GM12878 (cell line): ENCODE measurements around the gene LINGO1. TPM values are rescaled to one million over a fixed set of nuclear protein-coding genes. Genes with fewer than 3 reads are reported as not detected.

Experiments
- ATAC-seq: fragments of 200-7000 bp; cut with Tn5 transposase; 3 replicates; pipeline ENCODE4 v1.9.1; 2020; ENCODE audit warnings: mild to moderate bottlenecking, moderate library complexity
- BruUV-seq: library from RNA; stranded (reverse); fragments of 400-500 nt; replicated peaks from 2 replicates; lab custom pipeline; 2021; lab: Mats Ljungman, UMichigan
- CTCF ChIA-PET: fragments of 300-600 bp; sonication (Branson Sonifier 250); formaldehyde crosslinking; extraction: SDS; loops from one replicate; lab custom pipeline; 2021; ENCODE audit warnings: inconsistent platforms; lab: Yijun Ruan, JAX
- POLR2A ChIA-PET: fragments of 350-600 bp; formaldehyde crosslinking; extraction: SDS; loops from one replicate; lab custom pipeline; 2021; ENCODE audit warnings: inconsistent platforms; lab: Charles Lee
- RAD21 ChIA-PET: fragments of 300-600 bp; sonication (Branson Sonifier 250); formaldehyde crosslinking; loops from one replicate; lab custom pipeline; 2023; ENCODE audit warnings: antibody characterized with exemption; ENCODE audit not compliant: unreplicated experiment; lab: Charles Lee
- SMC1A ChIA-PET: fragments of 300-600 bp; sonication (Branson Sonifier 250); formaldehyde crosslinking; loops from one replicate; lab custom pipeline; 2023; ENCODE audit not compliant: unreplicated experiment, uncharacterized antibody; lab: Charles Lee
- DNase-seq: peaks from one replicate; pipeline ENCODE4 v3.0.0-alpha.2; 2011; ENCODE audit warnings: low read depth, low spot score
- FAIRE-seq: peaks from 3 replicates; lab custom pipeline; 2011; peaks lifted over from hg19 to GRCh38; lab: Jason Lieb, UNC
- H2AFZ ChIP-seq: 2 replicates; pipeline ENCODE4 v1.6.0; 2011; ENCODE audit warnings: low read depth, low read length, control low read depth; ENCODE audit not compliant: control insufficient read depth
- H3K27ac ChIP-seq: 2 replicates; pipeline ENCODE4 v1.5.1; 2011; ENCODE audit warnings: control low read depth; ENCODE audit not compliant: control insufficient read depth, insufficient read depth
- H3K27me3 ChIP-seq, 2 experiments: replicated peaks in 1 of 2; 2 replicates each; pipeline versions ENCODE4 v1.6.0 to v1.6.1; 2011; ENCODE audit warnings: low read length in 1 of 2; ENCODE audit not compliant: control insufficient read depth in 2 of 2, insufficient read depth in 2 of 2
- H3K36me3 ChIP-seq, 2 experiments: 2 replicates each; pipeline ENCODE4 v1.5.1; 2011; ENCODE audit warnings: low read length in 1 of 2; ENCODE audit not compliant: control insufficient read depth in 2 of 2, insufficient read depth in 2 of 2
- H3K4me1 ChIP-seq: 2 replicates; pipeline ENCODE4 v1.6.1; 2011; ENCODE audit warnings: mild to moderate bottlenecking, low read length, moderate library complexity, mixed read lengths; ENCODE audit not compliant: control insufficient read depth, insufficient read depth
- H3K4me2 ChIP-seq: 2 replicates; pipeline ENCODE4 v1.6.0; 2011; ENCODE audit warnings: control low read depth; ENCODE audit not compliant: control insufficient read depth, insufficient read depth
- H3K4me3 ChIP-seq: fragments of 200-600 bp; sonication (generic); 2 replicates; pipeline ENCODE4 v1.5.1; 2016
- H3K79me2 ChIP-seq: 2 replicates; pipeline ENCODE4 v1.6.0; 2011; ENCODE audit warnings: low read length; ENCODE audit not compliant: control insufficient read depth, insufficient read depth
- H3K9ac ChIP-seq: 2 replicates; pipeline ENCODE4 v1.8.0; 2011; ENCODE audit warnings: low read length, control low read depth, mixed read lengths; ENCODE audit not compliant: control insufficient read depth, insufficient read depth
- H3K9me3 ChIP-seq: replicated peaks from 3 replicates; pipeline ENCODE4 v1.5.1; 2011; ENCODE audit warnings: mild to moderate bottlenecking, low read length; ENCODE audit not compliant: control insufficient read depth, insufficient read depth
- H4K20me1 ChIP-seq: 2 replicates; pipeline ENCODE4 v1.6.0; 2011; ENCODE audit not compliant: control insufficient read depth, insufficient read depth
- CEBPB ChIP-seq, 2 experiments: fragments of 150-350 bp in 1 of 2; IDR thresholded peaks; 2 replicates each; pipeline ENCODE4 v1.6.1; 2012 to 2014; ENCODE audit warnings: low read depth in 2 of 2, low read length in 2 of 2, borderline replicate concordance in 1 of 2, inconsistent platforms in 1 of 2
- CHD4 ChIP-seq: fragments of 200-600 bp; sonication (generic); IDR thresholded peaks from 2 replicates; pipeline ENCODE4 v1.6.1; 2016; ENCODE audit warnings: mild to moderate bottlenecking
- EGR1 ChIP-seq, 2 experiments: IDR thresholded peaks; 1 replicate in 1 of 2; 2 replicates in 1 of 2; pipeline ENCODE4 v1.6.1; 2011 to 2012; ENCODE audit warnings: low read depth in 2 of 2, low read length in 2 of 2, borderline replicate concordance in 1 of 2, mild to moderate bottlenecking in 1 of 2, moderate library complexity in 1 of 2
- EZH2 ChIP-seq: IDR thresholded peaks from 2 replicates; pipeline ENCODE4 v1.6.1; 2012; ENCODE audit warnings: low read depth, mild to moderate bottlenecking, control low read depth, inconsistent platforms, low read length, borderline replicate concordance; ENCODE audit not compliant: control insufficient read depth
- FOS ChIP-seq: IDR thresholded peaks from 3 replicates; pipeline ENCODE4 v1.6.1; 2011; ENCODE audit warnings: borderline replicate concordance; ENCODE audit not compliant: insufficient read length; ENCODE audit errors: extremely low read depth
- KAT2A ChIP-seq: conservative IDR thresholded peaks from 2 replicates; pipeline ENCODE4 v1.6.1; 2011; ENCODE audit warnings: low read depth, low read length; ENCODE audit not compliant: control insufficient read depth
- MTA3 ChIP-seq: IDR thresholded peaks from 2 replicates; pipeline ENCODE4 v1.6.1; 2012; ENCODE audit warnings: low read length, inconsistent platforms, borderline replicate concordance
- PML ChIP-seq: IDR thresholded peaks from 2 replicates; pipeline ENCODE4 v1.6.1; 2012; ENCODE audit warnings: low read length, inconsistent platforms
- RBBP5 ChIP-seq: fragments of 200-600 bp; sonication (generic); conservative IDR thresholded peaks from 2 replicates; pipeline ENCODE4 v1.6.1; 2016
- TAF1 ChIP-seq: IDR thresholded peaks from 2 replicates; pipeline ENCODE4 v1.6.1; 2011; ENCODE audit warnings: mild to moderate bottlenecking, low read depth, low read length, borderline replicate concordance
- ZNF217 ChIP-seq: fragments of 450-650 bp; IDR thresholded peaks from 2 replicates; pipeline ENCODE4 v1.6.1; 2017; ENCODE audit warnings: antibody characterized with exemption, mild to moderate bottlenecking
- ZNF24 ChIP-seq: fragments of 450-650 bp; IDR thresholded peaks from 2 replicates; pipeline ENCODE4 v1.6.1; 2017; ENCODE audit warnings: antibody characterized with exemption, mild to moderate bottlenecking
- WGBS: methylation state at CpG from one replicate; pipeline ENCODE4 v1.1.6; 2016; ENCODE audit warnings: low lambda C conversion rate; ENCODE audit not compliant: insufficient replicate concordance, insufficient coverage; ENCODE audit errors: missing lambda C conversion rate; 5-methylcytosine and 5-hydroxymethylcytosine counted together
- in situ Hi-C: fragments of 300-500 bp; cut with MboI; formaldehyde crosslinking; loops from 9 replicates; pipeline ENCODE4 v1.14.3; 2018; ENCODE audit warnings: mixed read lengths
- intact Hi-C: fragments of 100-400 bp; cut with micrococcal nuclease; formaldehyde crosslinking; loops from one replicate; pipeline ENCODE4 v1.14.2; 2022; ENCODE audit not compliant: unreplicated experiment
- polyA plus RNA-seq, 11 experiments: library from polyadenylated mRNA; depleted of rRNA in 4 of 11; unstranded in 6 of 11; stranded (reverse) in 5 of 11; fragments of >200 nt; fragmentation: Nextera tagmentation in 4 of 11; fragmentation: Illumina TruSeq in 1 of 11; extraction: Ambion mirVana in 4 of 11; extraction: Trizol in 1 of 11; gene quantifications; 1 replicate in 1 of 11; 2 replicates in 10 of 11; pipeline versions ENCODE4 v1.2.1 to v1.2.3, GENCODE V29; 2011 to 2016; ENCODE audit warnings: inconsistent platforms in 2 of 11, missing spikeins in 2 of 11, low read depth in 1 of 11
- total RNA-seq, 4 experiments: library from RNA; depleted of rRNA in 3 of 4; stranded (reverse); fragments of >200 nt in 3 of 4; fragmentation: Illumina TruSeq in 1 of 4; extraction: Trizol in 1 of 4; gene quantifications; 2 replicates each; pipeline versions ENCODE4 v1.2.1 to v1.2.3, GENCODE V29; 2013 to 2021
- TF ChIP-seq, protein P1 (sequence below): fragments of 450-650 bp; IDR thresholded peaks from 2 replicates; pipeline ENCODE4 v1.6.1; 2018; ENCODE audit warnings: borderline replicate concordance, mild to moderate bottlenecking; ENCODE audit not compliant: partially characterized antibody
- TF ChIP-seq, protein P2 (sequence below): fragments of 450-650 bp; IDR thresholded peaks from 2 replicates; pipeline ENCODE4 v1.6.1; 2017; ENCODE audit warnings: mild to moderate bottlenecking

LINGO1 gene
- total and polyA plus RNA-seq, 10 of the 15 experiments (the other 5 are each of a cell fraction or from before 2014, with no cell fraction given): 0.04 to 3.9 (median 0.17) TPM; not detected in 6

GRCh38 chr15:77616072-77616471 lies 16.6 kb downstream of the LINGO1 start:
- ChIA-PET RAD21 (no interaction called here), POLR2A (no interaction called here), SMC1A (no interaction called here), CTCF (interaction anchor here (2.4 kb wide), 1 partner anchor 13 kb away, joined by 17 read pairs; no protein-coding TSS in a partner anchor)
- no peaks in the 10 kb centered on the region for H3K36me3 ChIP-seq
- no peaks in the 10 kb centered on the region for H4K20me1 ChIP-seq
- ATAC-seq: no peak
- H2AFZ ChIP-seq: no peak overlapping the region
- H3K79me2 ChIP-seq: no peaks in the 10 kb centered on the region
- H3K4me1 ChIP-seq: no peaks in the 10 kb centered on the region
- no peak overlapping the region for H3K4me2 ChIP-seq
- no TSS peak for BruUV-seq
- FAIRE-seq: no peak
- H3K9me3 ChIP-seq: no peaks in the 10 kb centered on the region
- H3K4me3 ChIP-seq: no peak overlapping the region
- H3K27ac ChIP-seq: no peak overlapping the region
- no peaks in the 10 kb centered on the region for H3K27me3 ChIP-seq
- intact Hi-C loops: no loop called here
- no peak for TF ChIP-seq RBBP5
- no peak for TF ChIP-seq CHD4
- TF ChIP-seq ZNF217: no peak
- no peak for TF ChIP-seq ZNF24
- no peak for TF ChIP-seq CEBPB (IDR thresholded peaks at IDR 0.05; ENCODE audit: borderline replicate concordance in 1 of 2, low read depth in 2 of 2, low read length in 2 of 2)
- TF ChIP-seq, all 136 proteins: peak for 0
- in situ Hi-C loops: no loop called here
- H3K9ac ChIP-seq: no peak overlapping the region
- no peak for DNase-seq
- WGBS: 13% methylated on average over 8 of the region's 8 CpGs

- 79% methylated on average over 31 of the region's 31 CpGs for WGBS
- BruUV-seq: no TSS peak
- TF ChIP-seq RBBP5 (no peak), FOS (no peak), EZH2 (no peak), MTA3 (no peak), KAT2A (no peak), PML (no peak), TAF1 (no peak), CEBPB (IDR thresholded peaks at IDR 0.05; ENCODE audit: borderline replicate concordance in 1 of 2, low read depth in 2 of 2, low read length in 2 of 2) (no peak), EGR1 (IDR thresholded peaks at IDR 0.05; ENCODE audit: borderline replicate concordance in 1 of 2, low read depth in 2 of 2, low read length in 2 of 2) (no peak)
- TF ChIP-seq, protein P1, sequence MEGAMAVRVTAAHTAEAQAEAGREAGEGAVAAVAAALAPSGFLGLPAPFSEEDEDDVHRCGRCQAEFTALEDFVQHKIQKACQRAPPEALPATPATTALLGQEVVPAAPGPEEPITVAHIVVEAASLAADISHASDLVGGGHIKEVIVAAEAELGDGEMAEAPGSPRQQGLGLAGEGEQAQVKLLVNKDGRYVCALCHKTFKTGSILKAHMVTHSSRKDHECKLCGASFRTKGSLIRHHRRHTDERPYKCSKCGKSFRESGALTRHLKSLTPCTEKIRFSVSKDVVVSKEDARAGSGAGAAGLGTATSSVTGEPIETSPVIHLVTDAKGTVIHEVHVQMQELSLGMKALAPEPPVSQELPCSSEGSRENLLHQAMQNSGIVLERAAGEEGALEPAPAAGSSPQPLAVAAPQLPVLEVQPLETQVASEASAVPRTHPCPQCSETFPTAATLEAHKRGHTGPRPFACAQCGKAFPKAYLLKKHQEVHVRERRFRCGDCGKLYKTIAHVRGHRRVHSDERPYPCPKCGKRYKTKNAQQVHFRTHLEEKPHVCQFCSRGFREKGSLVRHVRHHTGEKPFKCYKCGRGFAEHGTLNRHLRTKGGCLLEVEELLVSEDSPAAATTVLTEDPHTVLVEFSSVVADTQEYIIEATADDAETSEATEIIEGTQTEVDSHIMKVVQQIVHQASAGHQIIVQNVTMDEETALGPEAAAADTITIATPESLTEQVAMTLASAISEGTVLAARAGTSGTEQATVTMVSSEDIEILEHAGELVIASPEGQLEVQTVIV: no peak
- TF ChIP-seq, protein P2, sequence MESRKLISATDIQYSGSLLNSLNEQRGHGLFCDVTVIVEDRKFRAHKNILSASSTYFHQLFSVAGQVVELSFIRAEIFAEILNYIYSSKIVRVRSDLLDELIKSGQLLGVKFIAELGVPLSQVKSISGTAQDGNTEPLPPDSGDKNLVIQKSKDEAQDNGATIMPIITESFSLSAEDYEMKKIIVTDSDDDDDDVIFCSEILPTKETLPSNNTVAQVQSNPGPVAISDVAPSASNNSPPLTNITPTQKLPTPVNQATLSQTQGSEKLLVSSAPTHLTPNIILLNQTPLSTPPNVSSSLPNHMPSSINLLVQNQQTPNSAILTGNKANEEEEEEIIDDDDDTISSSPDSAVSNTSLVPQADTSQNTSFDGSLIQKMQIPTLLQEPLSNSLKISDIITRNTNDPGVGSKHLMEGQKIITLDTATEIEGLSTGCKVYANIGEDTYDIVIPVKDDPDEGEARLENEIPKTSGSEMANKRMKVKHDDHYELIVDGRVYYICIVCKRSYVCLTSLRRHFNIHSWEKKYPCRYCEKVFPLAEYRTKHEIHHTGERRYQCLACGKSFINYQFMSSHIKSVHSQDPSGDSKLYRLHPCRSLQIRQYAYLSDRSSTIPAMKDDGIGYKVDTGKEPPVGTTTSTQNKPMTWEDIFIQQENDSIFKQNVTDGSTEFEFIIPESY: no peak
Observed at GRCh38 chr15:77615472-77615871, 17.2 kb downstream of the LINGO1 start.

More at GRCh38 chr15:77615472-77615871, 17.2 kb downstream of the LINGO1 start:
- CTCF ChIA-PET: no interaction called here
- FAIRE-seq (no peak), DNase-seq (no peak), ATAC-seq (no peak)
- POLR2A ChIA-PET: no interaction called here
- RAD21 ChIA-PET: no interaction called here
- Histone ChIP-seq H3K27ac (no peak overlapping the region), H3K4me1 (no peaks in the 10 kb centered on the region), H4K20me1 (no peaks in the 10 kb centered on the region), H3K4me3 (no peak overlapping the region), H3K36me3 (no peaks in the 10 kb centered on the region), H3K4me2 (no peak overlapping the region), H3K27me3 (no peaks in the 10 kb centered on the region), H3K9me3 (no peaks in the 10 kb centered on the region), H2AFZ (no peak overlapping the region), H3K9ac (no peak overlapping the region), H3K79me2 (no peaks in the 10 kb centered on the region)
- SMC1A ChIA-PET: no interaction called here
- in situ Hi-C loops (no loop called here), intact Hi-C loops (no loop called here)
